ENCODE data around the gene TXNDC11. TPM values are rescaled to one million over a fixed set of nuclear protein-coding genes. Genes with fewer than 3 reads are reported as not detected.

The TXNDC11 gene
- total RNA-seq, 2 experiments from 2014 or later: 30.7 to 38.3 TPM

DNA sequence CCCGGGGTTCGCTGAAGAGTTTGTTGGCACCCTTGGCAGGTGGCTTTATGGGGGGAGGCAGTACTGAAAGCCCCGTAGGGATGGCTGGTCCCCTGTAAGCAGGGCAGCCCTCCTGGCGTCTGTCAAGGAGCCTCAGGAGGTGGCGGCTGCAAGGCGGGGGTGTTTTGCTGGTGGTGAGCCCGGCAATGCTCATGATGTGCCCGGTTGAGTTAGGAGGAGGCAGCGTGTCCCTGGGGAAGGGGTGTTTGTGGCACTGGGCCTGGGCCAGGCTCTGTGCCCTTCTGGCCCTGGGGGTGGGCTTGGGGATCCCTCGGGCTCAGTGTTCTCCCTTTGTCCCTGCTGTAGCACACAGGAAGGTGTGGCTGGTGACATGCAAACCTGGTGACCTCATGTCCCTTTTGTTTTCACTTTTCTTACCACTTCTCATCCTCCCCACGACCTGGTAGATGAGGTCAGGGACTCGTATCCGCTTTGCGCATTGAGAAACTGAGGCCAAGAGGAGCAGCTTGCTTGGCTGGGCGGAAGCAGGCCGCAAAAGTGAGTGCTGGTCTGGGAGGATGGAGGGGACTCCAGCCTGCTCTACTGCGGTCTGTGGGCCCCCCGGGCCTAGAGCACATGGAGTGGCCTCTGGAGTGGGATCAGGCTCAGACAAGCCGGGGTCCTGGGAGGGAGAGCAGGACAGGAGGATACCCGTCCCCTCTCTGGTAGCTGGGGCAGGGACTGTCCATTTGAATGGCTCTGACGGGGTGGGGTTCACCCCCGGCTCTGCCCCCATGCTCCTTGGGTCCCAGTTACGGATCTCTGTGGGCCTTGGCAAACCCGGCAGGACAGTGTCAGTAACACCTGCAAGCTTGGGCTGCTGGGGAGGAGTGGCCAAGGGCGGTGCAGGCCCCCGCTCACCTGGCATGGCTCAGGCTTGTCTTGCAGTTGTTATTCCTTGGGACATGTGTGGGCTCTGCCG lies 72.2 kb downstream of the TXNDC11 start:
- Mint-ChIP-seq H3K36me3 (peaks cover 1% of the 10 kb centered on the region), H3K27me3 (no peaks in the 10 kb centered on the region), H3K9me3 (no peaks in the 10 kb centered on the region), H3K4me1 (peaks cover 50% of the 10 kb centered on the region), H3K4me3 (peak overlapping the region; percentile 88), H3K27ac (peak overlapping the region; percentile 96)
- ATAC-seq (ENCODE audit: low read depth) (peak; percentile 57), DNase-seq (peak; percentile 67)
- POLR2A ChIA-PET: interaction anchor here (1.4 to 2.2 kb wide), 4 partner anchors 10 to 83 kb away, joined by 4 to 10 read pairs (median 8); partner anchors contain the start of genes LITAF and TXNDC11

DNA sequence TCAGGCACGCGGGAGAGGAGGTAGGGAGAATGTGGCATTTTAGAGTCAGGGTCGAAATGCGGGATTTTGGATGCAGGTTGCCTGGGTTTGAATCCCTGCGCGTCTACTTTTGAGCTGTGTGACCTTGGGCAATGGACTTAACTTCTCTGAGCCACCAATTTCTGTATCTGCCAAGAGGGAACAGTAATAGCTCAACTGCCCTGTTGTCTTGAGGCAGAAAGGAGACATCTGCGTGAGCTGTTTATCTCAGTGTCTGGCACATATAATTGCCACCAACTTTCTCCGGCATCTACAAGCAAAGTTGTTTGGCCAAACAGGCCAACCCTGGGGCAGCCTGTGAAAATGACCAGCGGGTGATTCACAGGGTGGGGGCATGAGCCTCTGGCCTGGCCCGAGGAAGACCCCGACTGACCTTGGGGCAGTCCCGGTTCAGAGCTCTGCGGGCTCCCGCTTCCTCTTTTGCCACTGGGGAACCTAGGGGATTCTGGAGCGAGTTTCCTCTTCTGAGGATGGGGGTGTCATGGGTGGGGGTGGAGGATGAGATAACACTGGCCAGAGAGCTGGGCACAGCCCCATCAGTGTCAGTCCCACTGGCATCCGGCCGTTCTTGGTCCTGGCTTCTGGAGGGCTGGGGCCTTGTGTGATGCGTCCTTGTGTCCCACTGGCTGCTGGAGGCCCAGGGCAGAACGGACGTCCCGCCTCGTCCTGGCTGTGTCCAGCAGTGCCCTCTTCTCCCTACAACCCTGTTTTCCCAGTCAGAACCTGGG lies 73.1 kb downstream of the TXNDC11 start:
- DNase-seq (no peak), ATAC-seq (ENCODE audit: low read depth) (no peak)
- Mint-ChIP-seq H3K9me3 (no peaks in the 10 kb centered on the region), H3K36me3 (peaks cover 1% of the 10 kb centered on the region), H3K4me1 (peaks cover 53% of the 10 kb centered on the region), H3K27ac (peak overlapping the region; percentile 96), H3K27me3 (no peaks in the 10 kb centered on the region), H3K4me3 (peak overlapping the region; percentile 88)
- POLR2A ChIA-PET: interaction anchor here (0.9 to 1.9 kb wide), 6 partner anchors 10 to 87 kb away, joined by 3 to 8 read pairs (median 4); partner anchors contain the start of genes LITAF and TXNDC11

DNA sequence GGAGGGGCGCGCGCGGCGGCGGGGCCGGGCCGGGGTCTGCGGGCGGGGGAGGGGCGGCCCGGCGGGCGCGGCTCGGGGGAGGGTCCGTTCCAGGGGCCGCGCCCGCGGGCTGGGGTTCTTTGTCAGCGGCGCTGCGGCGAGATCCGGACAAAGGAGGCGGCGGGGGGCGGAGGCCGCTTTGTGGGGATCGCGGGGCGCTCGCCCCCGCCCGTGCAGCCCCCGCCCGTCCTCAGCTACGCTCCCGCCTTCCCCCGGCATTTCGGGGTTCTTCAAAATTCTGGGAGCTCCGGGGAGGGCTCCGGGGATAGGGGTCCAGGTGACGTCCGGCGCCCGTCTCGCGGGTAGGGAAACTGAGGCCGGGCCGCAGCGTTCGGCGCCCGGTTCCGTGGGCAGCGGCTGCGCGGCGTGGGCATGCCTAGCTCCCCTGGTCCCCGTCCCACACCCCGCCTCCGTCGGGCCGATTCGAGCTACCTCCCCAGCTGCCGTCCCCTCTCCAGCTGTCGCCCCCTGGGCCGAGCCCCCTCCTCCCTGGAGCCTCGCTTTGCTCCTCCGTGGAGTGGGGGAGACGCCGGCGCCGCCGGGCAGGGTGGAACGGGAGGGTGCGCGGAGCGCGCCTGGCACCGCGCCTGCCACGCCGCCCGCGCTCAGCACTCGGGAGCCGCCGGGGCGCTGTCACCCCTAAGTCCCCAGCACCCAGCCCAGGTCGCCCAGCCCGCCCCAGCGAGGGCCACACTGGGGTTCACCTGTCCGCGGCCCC lies 73.9 kb downstream of the TXNDC11 start:
- DNase-seq (peak; percentile 54), ATAC-seq (ENCODE audit: low read depth) (no peak)
- no peaks in the 10 kb centered on the region for H3K9me3 Mint-ChIP-seq
- H3K27me3 Mint-ChIP-seq: no peaks in the 10 kb centered on the region
- peaks cover 58% of the 10 kb centered on the region for H3K4me1 Mint-ChIP-seq
- POLR2A ChIA-PET: interaction anchor here (0.6 to 1.9 kb wide), 7 partner anchors 10 to 86 kb away, joined by 3 to 8 read pairs (median 4); partner anchors contain the start of genes LITAF and TXNDC11
- peak overlapping the region; percentile 96 for H3K27ac Mint-ChIP-seq
- peaks cover 1% of the 10 kb centered on the region for H3K36me3 Mint-ChIP-seq
- H3K4me3 Mint-ChIP-seq: peak overlapping the region; percentile 88

DNA sequence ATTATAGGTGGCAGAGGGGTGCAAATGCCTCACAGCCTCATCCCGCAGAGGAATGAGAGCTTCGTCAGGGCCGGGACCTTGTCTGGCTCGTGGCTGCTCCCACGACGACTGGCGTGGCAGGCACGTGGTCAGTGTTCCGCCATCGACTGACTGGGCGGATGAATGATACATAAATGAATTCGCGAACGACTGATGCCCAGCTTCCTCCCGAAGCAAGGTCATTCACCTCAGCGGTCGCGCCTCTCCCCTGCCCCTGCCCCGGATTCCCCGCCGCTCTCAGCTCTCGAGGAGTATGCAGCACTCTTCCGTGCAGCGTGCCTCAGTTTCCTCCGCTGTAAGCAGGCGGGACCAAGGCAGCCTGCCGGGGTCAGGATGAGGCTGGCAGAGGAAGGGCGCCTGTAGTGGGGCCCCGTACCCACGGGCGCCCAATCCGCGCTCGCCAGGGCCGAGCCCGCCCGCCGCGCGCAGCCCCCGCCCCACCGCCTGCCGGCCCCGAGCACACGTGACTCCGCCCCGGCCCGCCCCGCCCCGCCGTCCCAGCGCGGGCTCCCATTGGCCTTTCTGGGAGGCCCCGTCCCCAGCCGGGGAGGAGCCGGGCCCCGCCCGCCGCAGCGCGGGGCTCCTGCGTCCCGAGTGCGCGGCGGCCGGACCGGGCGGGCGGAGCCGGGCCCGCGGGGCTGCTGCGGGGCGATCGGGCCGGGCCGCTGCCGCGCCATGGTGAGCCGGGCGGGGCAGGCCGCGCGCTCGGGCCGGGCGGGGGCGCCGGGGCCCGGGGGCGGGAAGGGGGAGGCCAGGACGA lies 74.6 kb downstream of the TXNDC11 start, which contains the start of gene SNN:
Gene SNN (plus strand): TSS at position 632 of the 799 bp plus-strand sequence. CDS start 7,605 bp downstream, outside the sequence.
- no peaks in the 10 kb centered on the region for H3K9me3 Mint-ChIP-seq
- H3K27me3 Mint-ChIP-seq: no peaks in the 10 kb centered on the region
- H3K4me3 Mint-ChIP-seq: peak within 1 kb of the TSS; percentile 88
- peaks cover 53% of the 10 kb centered on the region for H3K4me1 Mint-ChIP-seq
- ATAC-seq (ENCODE audit: low read depth) (peak; percentile 75), DNase-seq (peak; percentile 92)
- POLR2A ChIA-PET: interaction anchor here (0.6 to 1.9 kb wide), 6 partner anchors 9 to 86 kb away, joined by 3 to 7 read pairs (median 4); partner anchors contain the start of gene TXNDC11
- peaks cover 1% of the 10 kb centered on the region for H3K36me3 Mint-ChIP-seq
- peak within 1 kb of the TSS; percentile 96 for H3K27ac Mint-ChIP-seq

- H3K27me3 Mint-ChIP-seq: no peaks in the 10 kb centered on the region
- H3K27ac Mint-ChIP-seq: peak overlapping the region; percentile 58
- DNase-seq: no peak
- peak overlapping the region; percentile 53 for H3K4me3 Mint-ChIP-seq
- POLR2A ChIA-PET: interaction anchor here (0.5 to 1.3 kb wide), 4 partner anchors 8 to 85 kb away, joined by 3 to 5 read pairs (median 4); no protein-coding TSS in a partner anchor
- no peak for ATAC-seq (ENCODE audit: low read depth)
- peaks cover 1% of the 10 kb centered on the region for H3K36me3 Mint-ChIP-seq
- H3K4me1 Mint-ChIP-seq: peaks cover 46% of the 10 kb centered on the region
- no peaks in the 10 kb centered on the region for H3K9me3 Mint-ChIP-seq
Measured at GRCh38 chr16:11667221-11667823, 75.3 kb downstream of the TXNDC11 start.

GRCh38 chr16:11666103-11667055 lies 76.3 kb downstream of the TXNDC11 start:
- POLR2A ChIA-PET: interaction anchor here (0.8 to 1.3 kb wide), 2 partner anchors 7 to 12 kb away, joined by 3 read pairs; no protein-coding TSS in a partner anchor
- Mint-ChIP-seq H3K4me3 (peak overlapping the region; percentile 47), H3K27me3 (no peaks in the 10 kb centered on the region), H3K4me1 (peaks cover 39% of the 10 kb centered on the region), H3K27ac (peak overlapping the region; percentile 64), H3K9me3 (no peaks in the 10 kb centered on the region), H3K36me3 (peaks cover 1% of the 10 kb centered on the region)
- DNase-seq: no peak
- ATAC-seq (ENCODE audit: low read depth): no peak

DNA sequence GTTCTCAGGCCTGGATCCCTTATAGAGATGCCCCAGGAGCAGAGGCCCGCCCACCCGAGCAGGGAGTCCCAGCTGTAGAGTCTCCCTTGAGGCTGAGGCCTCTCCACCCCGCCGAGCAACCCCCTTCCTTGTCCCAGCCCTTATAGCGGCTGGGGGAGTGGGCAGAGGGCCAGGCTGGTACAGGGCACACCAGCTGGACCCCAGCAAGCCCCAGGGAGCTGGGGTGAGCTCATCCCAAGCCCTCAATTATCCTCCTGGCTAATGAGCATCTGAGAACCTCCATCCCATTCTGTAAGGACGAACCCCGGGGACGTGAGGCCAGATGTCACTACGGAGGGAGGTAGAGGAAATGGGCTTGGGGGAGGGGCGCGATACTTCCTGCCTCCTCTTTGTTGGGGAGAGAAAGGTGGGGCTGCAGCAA lies 77.6 kb downstream of the TXNDC11 start:
- Mint-ChIP-seq H3K4me1 (peaks cover 28% of the 10 kb centered on the region), H3K36me3 (no peaks in the 10 kb centered on the region), H3K9me3 (no peaks in the 10 kb centered on the region), H3K4me3 (peak overlapping the region; percentile 82), H3K27me3 (no peaks in the 10 kb centered on the region), H3K27ac (peak overlapping the region; percentile 87)
- ATAC-seq (ENCODE audit: low read depth): peak; percentile 15
- POLR2A ChIA-PET: interaction anchor here (0.7 to 1.5 kb wide), 3 partner anchors 8 to 132 kb away, joined by 3 to 6 read pairs (median 5); partner anchors contain the start of genes TXNDC11 and ZC3H7A
- DNase-seq: peak; percentile 68

GRCh38 chr16:11662582-11662981 lies 80.1 kb downstream of the TXNDC11 start:
- no peak overlapping the region for H3K4me3 Mint-ChIP-seq
- no peaks in the 10 kb centered on the region for H3K9me3 Mint-ChIP-seq
- no peak for DNase-seq
- H3K27ac Mint-ChIP-seq: no peak overlapping the region
- peaks cover 26% of the 10 kb centered on the region for H3K4me1 Mint-ChIP-seq
- no peaks in the 10 kb centered on the region for H3K36me3 Mint-ChIP-seq
- H3K27me3 Mint-ChIP-seq: peaks cover 2% of the 10 kb centered on the region
- POLR2A ChIA-PET: no interaction called here
- ATAC-seq (ENCODE audit: low read depth): no peak

GRCh38 chr16:11660565-11660964 lies 82.1 kb downstream of the TXNDC11 start:
- ATAC-seq (ENCODE audit: low read depth): no peak
- POLR2A ChIA-PET: interaction anchor here (0.7 kb wide), 1 partner anchor 30 kb away, joined by 5 read pairs; no protein-coding TSS in a partner anchor

GRCh38 chr16:11658896-11659708 lies 83.6 kb downstream of the TXNDC11 start:
- no peaks in the 10 kb centered on the region for H3K36me3 Mint-ChIP-seq
- ATAC-seq (ENCODE audit: low read depth) (no peak), DNase-seq (no peak)
- H3K9me3 Mint-ChIP-seq: no peaks in the 10 kb centered on the region
- peaks cover 13% of the 10 kb centered on the region for H3K4me1 Mint-ChIP-seq
- peaks cover 5% of the 10 kb centered on the region for H3K27me3 Mint-ChIP-seq
- no peak overlapping the region for H3K27ac Mint-ChIP-seq
- no peak overlapping the region for H3K4me3 Mint-ChIP-seq
- POLR2A ChIA-PET: interaction anchor here (0.6 to 1.4 kb wide), 5 partner anchors 8 to 146 kb away, joined by 3 to 5 read pairs (median 3); no protein-coding TSS in a partner anchor

More at GRCh38 chr16:11660565-11660964, 82.1 kb downstream of the TXNDC11 start:
- H3K27me3 Mint-ChIP-seq: peaks cover 2% of the 10 kb centered on the region
- no peaks in the 10 kb centered on the region for H3K9me3 Mint-ChIP-seq
- no peak overlapping the region for H3K4me3 Mint-ChIP-seq
- DNase-seq: no peak
- no peak overlapping the region for H3K27ac Mint-ChIP-seq
- H3K36me3 Mint-ChIP-seq: no peaks in the 10 kb centered on the region
- peaks cover 17% of the 10 kb centered on the region for H3K4me1 Mint-ChIP-seq
